HK-2 (cell line): Measurements from ENCODE around the gene APOB.
A peak's percentile ranks its signal among the peaks of the same experiment; 100 is the strongest.

ENCODE experiments used
- DNase-seq: peaks from one replicate; pipeline ENCODE4 v3.0.0-alpha.2; 2018; ENCODE audit not compliant: unreplicated experiment

Gene APOB

DNA sequence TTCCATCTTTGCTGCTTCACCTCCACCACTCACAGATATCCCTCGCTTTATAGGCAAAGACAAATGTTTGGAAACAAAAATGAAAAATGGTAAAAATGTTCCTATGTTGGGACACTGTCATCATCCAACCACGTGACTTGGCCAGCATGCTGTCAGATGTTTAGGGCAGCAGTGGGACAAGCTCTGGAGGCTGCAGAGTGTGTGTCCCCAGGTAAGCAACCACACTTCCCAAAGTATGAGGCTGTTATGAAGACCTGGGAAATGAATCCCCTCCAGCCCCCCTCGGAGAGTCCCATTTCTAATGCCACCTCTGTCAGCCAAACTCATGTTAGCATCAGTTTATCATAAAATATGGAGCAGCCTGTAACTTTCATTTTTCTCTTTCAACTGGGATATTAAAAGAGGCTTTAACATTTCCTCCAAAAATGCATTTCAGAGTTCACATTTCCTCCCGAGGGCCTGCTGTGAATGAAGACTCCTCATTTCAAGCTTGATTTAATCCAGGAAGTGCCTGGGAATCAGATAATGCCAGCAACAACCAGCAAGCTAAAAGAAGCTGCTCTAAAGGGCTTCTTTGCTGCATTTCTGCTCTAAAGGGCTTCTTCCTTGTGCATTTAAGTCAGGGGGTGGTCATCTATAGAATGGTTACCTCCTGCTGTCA, 66.2 kb downstream of the APOB start:
- no peak for DNase-seq

DNA sequence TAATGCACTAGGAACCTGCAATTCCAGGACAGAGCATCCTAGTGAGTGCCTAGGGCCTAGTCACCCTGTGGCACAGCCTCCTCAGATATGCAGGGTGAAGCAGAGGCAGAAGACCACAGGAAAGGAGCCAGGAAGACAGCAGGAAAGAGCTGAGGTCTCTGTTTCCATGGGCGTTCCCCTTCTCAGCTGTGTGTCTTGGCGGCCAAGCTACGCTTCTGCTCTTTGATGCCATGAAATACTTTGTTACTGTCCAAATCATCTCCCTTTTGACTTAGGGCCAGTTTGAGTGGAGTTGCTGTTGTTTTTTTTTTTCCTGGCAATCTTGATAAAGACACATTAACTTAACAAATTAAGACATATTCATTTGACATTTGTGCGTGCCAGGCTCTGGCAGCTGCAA, 67.3 kb downstream of the APOB start:
- no peak for DNase-seq

DNA sequence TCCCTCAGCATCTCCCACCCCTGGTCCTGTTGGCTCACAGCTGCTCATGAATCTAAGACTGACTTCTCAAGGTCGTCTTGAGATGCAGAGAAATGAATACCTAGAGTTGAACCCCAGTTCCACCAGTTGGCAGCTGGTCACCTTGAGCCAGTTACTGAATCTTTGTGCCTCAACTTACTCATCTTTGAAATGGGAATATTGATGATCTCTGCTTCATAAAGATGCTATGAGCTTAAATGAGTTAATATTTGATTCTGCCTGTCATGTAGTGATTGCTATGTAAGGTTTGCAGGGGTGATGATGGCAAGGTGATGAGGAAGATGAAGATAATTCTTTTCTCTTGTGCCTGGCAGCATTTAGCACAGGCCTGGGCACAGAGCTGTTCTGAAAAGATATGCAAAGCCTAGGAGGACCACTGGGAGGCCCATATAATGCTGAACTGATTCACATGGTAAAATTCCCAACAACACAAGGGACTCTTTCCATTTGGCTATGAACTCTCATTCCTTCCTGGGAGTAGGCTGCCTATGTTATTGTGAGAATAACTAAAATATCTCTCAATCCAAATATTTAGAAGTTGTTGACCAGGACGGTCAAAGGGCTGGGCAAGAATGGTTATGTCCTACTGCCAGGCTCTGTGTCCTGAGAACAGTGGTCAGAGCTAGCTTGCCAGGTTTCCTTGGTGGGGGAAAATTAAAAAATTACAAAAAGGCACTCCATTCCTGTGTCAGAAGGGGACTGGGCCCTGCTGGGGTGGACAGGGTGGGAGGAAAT, 70.9 kb downstream of the APOB start:
- DNase-seq: no peak

DNA sequence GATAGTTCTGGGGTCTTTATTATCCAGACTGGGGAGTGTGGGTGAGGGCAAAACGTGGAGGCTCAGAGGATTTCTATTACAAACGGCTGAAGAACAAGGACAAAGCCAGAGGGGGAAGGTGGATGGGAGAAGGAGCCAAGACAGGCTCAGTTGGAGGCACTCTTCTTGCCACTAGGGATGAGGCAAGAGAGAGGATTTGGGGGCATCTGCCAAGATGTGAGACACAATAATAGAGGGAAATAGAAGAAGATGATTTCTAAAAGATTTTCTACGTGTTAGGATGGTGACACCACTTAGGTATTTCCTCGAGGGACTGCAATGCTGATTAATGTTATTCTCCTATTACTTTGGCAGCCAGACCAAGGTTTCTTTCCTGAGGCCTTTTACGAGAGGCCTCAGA, 71.8 kb downstream of the APOB start:
- no peak for DNase-seq

DNA sequence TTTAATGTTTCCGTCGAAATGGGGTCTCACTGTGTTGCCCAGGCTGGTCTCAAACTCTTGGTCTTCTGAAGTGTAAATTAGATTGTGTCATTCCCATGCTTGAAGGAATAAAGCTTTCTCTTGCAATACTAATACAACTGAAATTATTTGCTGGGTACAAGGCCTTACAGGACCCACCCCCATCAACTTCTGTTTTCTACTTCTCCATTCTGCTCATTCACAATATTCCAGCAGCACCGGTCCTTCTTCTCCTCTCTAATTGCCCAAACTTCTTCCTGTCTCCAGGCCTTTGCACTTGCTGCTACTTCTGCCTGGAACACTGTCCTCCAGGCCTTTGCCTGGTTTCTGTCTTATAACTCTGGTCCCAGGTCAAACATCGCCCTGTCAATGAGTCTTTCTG, 73.8 kb downstream of the APOB start:
- no peak for DNase-seq

DNA sequence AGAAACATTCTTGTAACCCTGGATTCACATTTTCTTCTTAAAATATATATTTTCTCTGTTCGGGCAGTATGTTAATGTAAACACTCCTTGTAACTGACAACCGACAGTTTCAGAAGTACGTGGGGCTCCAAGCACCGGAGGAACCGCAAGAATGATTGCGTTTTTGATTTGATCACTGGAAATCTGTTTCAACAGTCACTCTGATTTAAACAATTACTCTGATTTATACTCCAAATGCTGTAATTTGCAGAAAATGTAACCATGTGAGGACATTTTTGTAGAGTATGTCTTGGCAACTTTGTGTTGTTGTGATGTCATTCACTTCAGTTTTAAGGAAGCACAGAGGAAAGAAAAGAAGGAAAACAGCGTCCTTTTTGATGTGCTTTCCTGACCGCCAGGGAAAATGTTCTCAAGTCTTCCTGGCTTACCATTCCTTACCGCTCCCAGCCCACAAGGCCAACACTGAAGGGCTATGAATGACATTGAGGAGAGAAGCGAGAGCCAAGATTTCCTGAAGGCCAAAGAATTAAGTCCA, 77.7 kb downstream of the APOB start:
- no peak for DNase-seq

DNA sequence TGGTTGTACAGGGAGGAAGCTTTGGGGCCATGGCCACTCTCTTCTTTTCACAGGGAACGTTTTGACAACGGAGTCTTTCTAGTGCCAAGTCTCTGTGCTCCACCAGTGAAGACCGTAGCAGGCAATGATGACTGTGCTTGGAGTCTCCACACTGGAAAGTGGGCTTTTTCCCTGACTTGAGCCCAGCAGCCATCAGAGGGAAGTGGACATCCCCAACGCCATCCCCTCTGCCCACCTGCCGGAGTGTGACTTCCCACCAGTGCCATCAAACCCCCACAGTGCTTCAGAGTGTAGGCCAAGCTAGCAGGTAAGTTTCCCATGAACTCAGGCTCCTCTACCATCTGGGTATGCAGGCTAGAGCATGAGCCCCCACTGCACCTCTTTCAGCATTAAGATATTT, 78.7 kb downstream of the APOB start:
- no peak for DNase-seq

DNA sequence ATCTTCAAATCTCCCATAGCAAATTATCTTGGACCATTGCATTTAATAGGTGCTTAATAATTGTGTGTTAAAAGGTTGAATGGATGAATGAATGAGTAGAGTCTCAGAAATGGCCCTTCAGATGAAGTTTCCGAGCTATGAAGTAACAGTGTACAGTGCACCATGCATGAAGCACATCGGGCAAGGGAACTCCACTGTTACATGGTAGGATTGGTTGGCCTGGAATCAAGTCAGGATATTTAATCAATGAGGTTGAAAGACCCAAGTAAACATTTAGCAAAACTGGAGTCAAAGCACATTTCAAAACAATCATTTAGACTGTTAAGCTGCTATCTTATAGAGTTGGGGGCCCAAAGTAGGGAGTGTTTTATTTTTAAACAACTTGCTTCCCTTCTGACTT, 80.0 kb downstream of the APOB start:
- no peak for DNase-seq

DNA sequence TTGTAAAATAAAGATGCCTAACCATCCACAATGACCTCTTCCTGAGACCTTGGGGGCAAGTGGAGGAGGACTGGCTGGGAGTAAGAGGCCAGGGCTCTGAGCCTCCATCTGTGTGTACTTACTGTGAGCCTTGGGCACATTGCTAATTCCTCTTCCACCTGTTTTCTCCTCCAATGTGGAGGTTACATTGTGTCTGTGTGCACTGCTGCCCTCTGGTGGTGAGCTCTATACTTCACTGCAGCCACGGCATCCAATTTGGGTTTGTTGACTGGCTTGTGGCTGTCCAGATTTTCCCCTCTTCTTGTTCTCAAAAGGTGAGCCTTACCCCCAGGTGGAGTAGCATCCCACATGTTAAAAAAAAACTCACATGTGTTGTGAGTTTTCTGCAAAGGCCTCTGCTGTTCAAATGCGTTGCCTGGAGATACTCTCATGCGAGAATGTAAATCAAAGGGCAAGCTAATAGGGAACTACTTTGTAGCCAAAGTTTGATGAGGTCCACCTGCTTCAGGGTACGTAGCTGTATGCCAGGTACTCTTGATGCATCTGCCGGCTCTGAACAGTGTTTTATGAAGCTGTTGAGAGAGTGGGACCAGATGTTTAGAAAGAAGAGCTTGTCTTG, 80.8 kb downstream of the APOB start:
- peak; percentile 65 for DNase-seq

DNA sequence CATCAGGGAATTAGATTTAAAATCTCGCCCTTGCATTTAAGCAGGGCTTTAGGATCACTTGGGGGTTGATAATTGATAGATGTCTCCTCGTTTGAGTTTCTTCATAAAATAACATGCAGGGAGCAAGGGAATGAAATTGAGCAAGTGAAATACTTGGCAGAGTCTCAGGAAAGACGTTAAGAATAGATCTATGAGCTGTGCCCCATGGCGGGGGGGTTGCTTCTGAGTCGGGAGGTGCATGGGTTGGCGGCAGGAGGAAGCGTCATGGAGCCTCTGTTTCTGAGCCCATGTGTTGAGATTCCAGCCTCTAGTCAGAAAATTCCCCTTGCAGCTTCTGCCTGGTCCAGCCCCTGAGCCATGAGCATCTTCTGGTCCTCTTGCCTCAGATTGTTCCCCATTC, 82.0 kb downstream of the APOB start:
- DNase-seq: no peak

DNA sequence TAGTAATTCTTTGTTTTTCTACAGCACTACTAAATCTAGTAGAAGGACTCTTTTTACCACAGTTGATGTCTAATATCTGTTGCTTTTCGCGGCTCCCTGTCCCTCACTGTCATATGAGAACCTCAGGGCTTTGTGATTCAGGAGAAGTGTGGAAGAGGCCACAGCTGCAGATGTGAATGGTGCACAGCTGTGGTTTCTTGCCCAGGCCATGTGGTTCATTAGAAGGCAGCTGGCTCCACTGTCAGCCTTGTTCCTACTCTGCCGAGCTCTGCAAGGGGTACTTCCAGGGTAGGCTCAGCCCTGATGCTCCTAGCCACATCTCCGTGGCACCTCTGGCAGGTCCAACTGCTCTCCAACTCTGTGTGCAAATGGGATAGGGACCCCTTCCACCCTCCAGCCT, 83.9 kb downstream of the APOB start:
- DNase-seq: no peak

DNA sequence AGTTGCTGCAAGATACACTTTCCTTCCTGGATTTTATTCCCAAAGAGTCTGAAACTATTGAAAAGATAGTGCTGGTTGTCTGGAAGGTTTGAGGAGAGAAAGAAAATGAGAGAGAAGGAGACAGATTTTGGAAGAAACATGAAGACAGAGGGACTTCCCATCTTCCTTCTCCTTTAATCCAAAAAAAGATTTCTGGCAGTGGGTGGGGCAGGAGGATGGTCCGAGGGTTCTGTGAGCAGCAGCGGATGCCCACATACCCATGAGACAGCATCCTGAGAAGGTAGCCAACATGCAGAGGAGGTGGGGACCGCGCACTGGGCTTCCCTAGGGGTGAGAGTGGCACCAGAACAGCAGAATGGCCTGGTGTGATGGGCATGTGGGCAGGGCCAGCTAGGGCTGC, 84.6 kb downstream of the APOB start:
- no peak for DNase-seq

DNA sequence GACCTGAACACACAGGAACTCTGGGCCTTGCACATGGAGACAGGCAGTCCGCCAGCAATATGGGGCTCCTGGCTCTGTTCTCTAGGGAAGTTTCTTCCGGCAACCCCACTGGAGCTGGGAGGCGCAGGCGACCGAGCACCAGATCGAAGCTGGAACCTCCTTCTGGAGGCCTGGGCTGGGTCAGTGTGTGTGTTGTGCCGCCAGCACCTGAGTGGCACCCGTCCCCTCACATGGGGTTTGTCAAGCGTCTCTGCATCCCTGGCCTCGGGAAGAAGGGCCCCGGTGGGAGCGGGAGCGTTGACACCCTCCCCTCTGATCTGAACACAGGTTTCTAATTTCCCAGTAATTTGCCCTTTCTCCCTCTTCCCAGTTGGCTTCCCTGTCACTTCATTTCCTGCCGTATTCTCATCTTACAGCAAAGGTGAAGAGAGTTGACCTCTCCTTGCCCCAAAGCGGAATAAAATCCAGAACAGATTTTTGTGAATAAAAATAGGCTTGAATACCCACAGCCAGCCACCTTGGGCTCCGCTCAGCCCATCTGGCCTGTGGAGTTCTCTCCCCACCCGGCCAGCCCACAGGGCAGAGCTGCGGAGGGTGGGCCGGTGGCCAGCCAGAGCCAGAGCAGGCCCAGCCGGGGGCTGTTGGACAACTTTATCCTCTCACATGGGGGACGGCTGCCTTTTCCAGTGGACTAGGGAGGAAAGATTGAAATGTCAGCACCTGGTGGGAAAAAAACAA, 85.9 kb downstream of the APOB start:
- DNase-seq: no peak

DNA sequence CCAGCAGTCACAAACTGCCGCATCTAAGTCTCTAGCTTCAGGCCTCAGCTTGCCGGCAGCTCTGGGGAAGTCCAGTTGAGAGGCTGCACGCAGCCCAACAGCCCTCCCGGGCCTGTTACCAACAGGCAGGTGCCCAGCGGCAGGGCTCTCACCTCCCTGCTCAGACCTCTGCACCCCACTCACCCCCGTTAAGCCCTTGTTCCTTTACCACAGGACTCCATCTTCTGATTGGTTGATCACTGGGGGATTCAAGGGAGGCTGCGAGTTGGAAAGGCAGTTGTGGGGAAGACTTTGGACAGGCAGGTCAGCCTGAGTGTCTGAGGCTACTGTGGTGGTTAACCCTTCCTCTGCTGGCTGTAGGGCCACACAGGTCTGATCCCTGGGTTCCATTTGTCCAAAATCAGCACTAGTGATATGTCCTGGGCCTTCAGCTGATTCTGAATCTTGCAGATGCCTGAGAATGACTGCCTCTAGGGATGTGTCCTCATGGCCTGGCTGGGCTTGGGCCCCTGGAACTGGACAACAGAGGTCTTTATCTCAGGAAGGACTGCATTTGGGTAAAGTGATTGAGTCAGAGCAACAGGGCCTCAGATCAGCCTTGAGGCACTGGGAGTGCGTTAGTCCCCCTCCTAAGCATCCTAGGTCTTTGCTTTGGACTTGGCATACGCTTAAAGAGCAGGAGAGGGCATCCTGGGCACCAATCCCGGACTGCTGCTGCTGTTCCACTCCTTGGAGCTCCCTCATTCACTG, 88.4 kb downstream of the APOB start:
- DNase-seq: no peak

DNA sequence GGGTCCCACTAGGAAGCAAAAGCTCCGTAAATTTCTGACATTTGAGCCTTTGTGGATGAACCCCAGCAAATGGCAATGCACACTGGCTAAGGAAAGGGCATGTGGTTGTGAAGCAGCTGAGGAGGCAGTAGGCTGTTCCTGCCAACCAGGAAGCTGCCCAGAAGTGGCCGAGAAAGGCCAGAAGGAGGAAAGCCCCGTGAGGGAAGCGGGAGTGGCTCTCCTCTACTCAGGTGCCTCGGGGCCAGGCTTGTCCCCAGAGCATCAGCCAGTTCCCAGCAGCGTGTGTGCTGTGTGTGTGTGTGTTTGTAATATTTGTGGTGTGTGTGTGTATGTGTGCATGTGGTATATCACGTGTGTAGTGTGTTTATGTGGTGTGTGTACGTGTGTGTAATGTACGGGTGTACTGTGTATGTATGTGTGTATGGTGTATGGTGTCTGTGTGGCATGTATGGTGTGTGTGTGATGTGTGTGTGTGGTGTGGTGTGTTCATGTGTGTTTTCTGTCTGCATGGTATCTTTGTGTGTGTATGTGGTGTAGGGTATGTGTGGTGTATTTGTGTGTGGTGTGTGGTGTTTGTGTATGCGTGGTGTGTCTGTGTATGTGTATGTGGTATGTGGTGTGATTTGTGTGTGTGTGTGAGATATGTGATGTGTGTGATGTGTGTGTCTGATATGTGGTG, 90.6 kb downstream of the APOB start:
- no peak for DNase-seq
